ENCODE results near the gene MPZL2. TPM values are rescaled to one million over a fixed set of nuclear protein-coding genes. Genes with fewer than 3 reads are reported as not detected.

The MPZL2 gene
- total and polyA plus RNA-seq, 2 experiments from 2014 or later, result 2.6 to 4.2 TPM

GRCh38 chr11:118213201-118213600, 50.9 kb downstream of the MPZL2 start:
- Mint-ChIP-seq H3K36me3 (ENCODE audit: low read depth) (no peaks in the 10 kb centered on the region), H3K27ac (no peak overlapping the region), H3K4me1 (peaks cover 47% of the 10 kb centered on the region), H3K9me3 (no peaks in the 10 kb centered on the region), H3K27me3 (ENCODE audit: insufficient read depth, low read depth, poor library complexity) (peaks cover 14% of the 10 kb centered on the region), H3K4me3 (no peak overlapping the region; the same call in 2 of the 3 replicates)
- H4K20me1 ChIP-seq (replicated peaks; ENCODE audit: insufficient read depth), result no peaks in the 10 kb centered on the region
- no peaks in the 10 kb centered on the region for H3K36me3 ChIP-seq (ENCODE audit: insufficient read depth)
- H3K4me2 ChIP-seq, result peak overlapping the region; percentile 65
- DNase-seq (ENCODE audit: low spot score), result no peak
- H3K4me3 ChIP-seq, result no peak overlapping the region
- H3F3A ChIP-seq (replicated peaks; ENCODE audit: low read depth), result no peaks in the 10 kb centered on the region
- peaks cover 48% of the 10 kb centered on the region for H3K4me1 ChIP-seq (ENCODE audit: insufficient read depth)
- no peak for ATAC-seq
- no peaks in the 10 kb centered on the region for H3K79me2 ChIP-seq (replicated peaks; ENCODE audit: insufficient read depth)
- H3K27ac ChIP-seq (ENCODE audit: low read depth), result peak overlapping the region; percentile 40; the same call in 1 of the 2 replicates
- peak overlapping the region; percentile 12; the same call in 1 of the 2 replicates for H2AFZ ChIP-seq
- no peaks in the 10 kb centered on the region for H3K27me3 ChIP-seq (ENCODE audit: insufficient read depth)
- TF ChIP-seq JUNB (IDR thresholded peaks at IDR 0.05; ENCODE audit: unreplicated experiment) (no peak), CTCF (conservative IDR thresholded peaks at IDR 0.05; ENCODE audit: low read depth in 2 of 2) (no peak), EZH2 (IDR thresholded peaks at IDR 0.05; ENCODE audit: low read depth, unreplicated experiment) (no peak), ZNF331 (CRISPR knock-in tag; IDR thresholded peaks at IDR 0.05; ENCODE audit: low read depth) (no peak), POLR2AphosphoS5 (IDR thresholded peaks at IDR 0.05; ENCODE audit: low read depth) (no peak), STAT1 (IDR thresholded peaks at IDR 0.05; ENCODE audit: unreplicated experiment) (no peak), CREB1 (CRISPR knock-in tag; IDR thresholded peaks at IDR 0.05; ENCODE audit: low read depth) (no peak), ZNF114 (CRISPR knock-in tag; IDR thresholded peaks at IDR 0.05) (no peak), EZH2phosphoT487 (IDR thresholded peaks at IDR 0.05; ENCODE audit: unreplicated experiment) (no peak), ZNF462 (CRISPR knock-in tag; IDR thresholded peaks at IDR 0.05) (no peak), ETS1 (IDR thresholded peaks at IDR 0.05) (no peak)
- peaks cover 4% of the 10 kb centered on the region; the same call in 1 of the 2 replicates for H3K9me2 ChIP-seq (ENCODE audit: insufficient read depth)
